GM23248 (cell line): ENCODE results near the gene REXO1.

Experiments
- EZH2 ChIP-seq: fragments of 200-600 bp; sonication (generic); IDR thresholded peaks from 2 replicates; pipeline ENCODE4 v1.6.1; 2018; ENCODE audit warnings: antibody characterized with exemption, mild to moderate bottlenecking; ENCODE audit not compliant: insufficient read depth, poor library complexity, severe bottlenecking
- EZH2phosphoT487 ChIP-seq: fragments of 200-600 bp; sonication (generic); IDR thresholded peaks from 2 replicates; pipeline ENCODE4 v1.6.1; 2018; ENCODE audit warnings: antibody characterized with exemption, moderate library complexity, mild to moderate bottlenecking, low read depth; ENCODE audit not compliant: insufficient read depth

DNA sequence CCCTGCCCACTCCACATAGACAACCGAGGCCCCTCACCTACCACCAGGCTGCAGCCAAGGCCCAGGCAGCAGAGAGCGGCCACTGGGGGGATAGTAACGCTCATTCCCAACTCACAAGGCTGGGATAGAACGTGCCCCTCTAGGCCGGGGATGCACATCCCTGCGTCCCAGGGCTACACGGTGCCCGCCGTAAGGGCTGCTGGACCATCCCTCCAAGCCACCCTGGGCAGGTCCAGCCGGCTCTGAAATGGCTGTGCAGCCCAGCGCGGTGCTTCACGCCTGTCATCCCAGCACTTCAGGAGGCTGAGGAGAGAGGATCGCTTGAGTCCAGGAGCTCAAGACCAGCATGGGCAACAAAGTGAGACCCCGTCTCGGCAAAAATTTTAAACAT is 3.2 kb downstream of the REXO1 start:
- TF ChIP-seq EZH2phosphoT487 (no peak), EZH2 (no peak)
